SK-N-SH treated with all-trans-retinoic acid at 6 μM for 48 hours (cell line): ENCODE data around the gene LRAT.

Experiments used
- TCF4 ChIP-seq: fragments of 250-450 bp; sonication (Bioruptor Pico); IDR thresholded peaks from 2 replicates; pipeline ENCODE4 v1.8.0; 2021; ENCODE audit warnings: mild to moderate bottlenecking, moderate library complexity, borderline replicate concordance
- ZFP3 ChIP-seq: fragments of 250-450 bp; sonication (Bioruptor Pico); IDR thresholded peaks from 2 replicates; pipeline ENCODE4 v1.5.0; 2020; ENCODE audit warnings: mild to moderate bottlenecking, moderate library complexity
- ZNF565 ChIP-seq: fragments of 450-650 bp; formaldehyde crosslinking; conservative IDR thresholded peaks from 2 replicates; pipeline ENCODE4 v1.5.0; 2020; ENCODE audit warnings: low read depth, mild to moderate bottlenecking, moderate library complexity
- ZNF70 ChIP-seq: fragments of 450-650 bp; formaldehyde crosslinking; IDR thresholded peaks from 2 replicates; pipeline ENCODE4 v1.5.0; 2020; ENCODE audit warnings: mild to moderate bottlenecking, moderate library complexity

DNA sequence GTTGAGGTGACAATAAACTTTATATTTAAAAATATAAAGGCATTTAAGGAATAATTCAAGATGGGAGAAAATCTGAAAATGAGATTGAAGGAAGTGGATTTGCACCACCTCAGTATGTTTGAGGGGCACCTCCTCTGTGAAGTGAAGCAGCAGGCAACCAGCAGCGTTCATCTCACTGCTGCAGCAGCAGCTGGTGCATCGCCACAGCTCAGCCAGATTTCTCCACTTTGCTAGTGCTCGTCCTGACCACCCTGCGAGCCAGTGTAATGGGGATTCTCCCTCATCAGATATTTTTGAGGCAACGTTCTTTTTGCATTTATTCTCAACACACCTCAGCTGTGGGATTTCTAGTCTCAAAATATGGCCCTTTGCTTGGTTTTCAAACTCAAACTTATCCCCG, 13.9 kb downstream of the LRAT start:
- TF ChIP-seq ZNF70 (no peak), ZNF565 (CRISPR knock-in tag) (no peak), ZFP3 (CRISPR knock-in tag) (no peak), TCF4 (CRISPR knock-in tag) (no peak)
